Adrenal gland (tissue), 5 donors: Measurements from ENCODE around the gene POLR1A.

ENCODE experiments used
- CTCF ChIP-seq, 6 experiments: fragments of 450-650 bp in 4 of 6; fragments of 200-600 bp in 2 of 6; sonication (generic) in 1 of 6; IDR thresholded peaks; 1 replicate in 5 of 6; 2 replicates in 1 of 6; pipeline versions ENCODE4 v1.5.1 to v1.8.0; 2016 to 2021; ENCODE audit warnings: antibody characterized with exemption in 6 of 6, mild to moderate bottlenecking in 2 of 6, moderate library complexity in 1 of 6
- POLR2A ChIP-seq, 2 donors: fragments of 450-650 bp; IDR thresholded peaks; one replicate each; pipeline ENCODE4 v1.6.1; 2017; ENCODE audit warnings: antibody characterized with exemption in 2 of 2, mild to moderate bottlenecking in 2 of 2, moderate library complexity in 1 of 2
- donor health status: DM: no; HTN: no; CAD: no.

- no peak for TF ChIP-seq CTCF (IDR thresholded peaks at IDR 0.05)
- TF ChIP-seq POLR2A (IDR thresholded peaks at IDR 0.05) = no peak
Measured at GRCh38 chr2:86031151-86031550, 74.5 kb downstream of the POLR1A start.
